ENCODE results near the gene HOPX. TPM values are rescaled to one million over a fixed set of nuclear protein-coding genes. Genes with fewer than 3 reads are reported as not detected.

The HOPX gene
- total RNA-seq, 1 donor from 2014 or later, result 2.6 TPM

DNA sequence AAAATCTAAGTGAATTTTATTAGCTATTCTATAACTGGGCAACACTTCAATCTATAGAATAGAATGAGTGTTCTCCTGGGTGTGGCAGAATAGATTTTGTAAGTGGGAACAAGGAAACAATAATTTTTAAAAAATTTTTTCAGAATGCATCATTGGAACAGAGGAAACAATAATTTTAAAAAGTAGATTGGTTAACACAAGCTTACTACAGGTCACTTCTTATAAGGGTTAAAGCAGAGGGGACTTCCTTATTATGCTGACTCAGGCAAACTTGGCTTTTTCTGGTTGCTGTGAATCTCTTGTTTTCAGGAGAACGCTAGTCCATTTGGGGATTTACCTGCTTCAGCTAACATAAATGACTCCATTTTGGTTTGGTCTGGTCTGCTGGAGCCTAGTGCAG lies 52.5 kb downstream of the HOPX start:
- Histone ChIP-seq H3K27ac (no peak overlapping the region), H3K9ac (no peak overlapping the region), H3K79me2 (ENCODE audit: low read depth) (no peaks in the 10 kb centered on the region), H3F3A (ENCODE audit: low read depth) (no peaks in the 10 kb centered on the region), H4K20me1 (ENCODE audit: low read depth) (no peaks in the 10 kb centered on the region), H3K27me3 (no peaks in the 10 kb centered on the region), H3K36me3 (no peaks in the 10 kb centered on the region), H3K9me3 (ENCODE audit: low read depth) (no peaks in the 10 kb centered on the region), H3K4me1 (no peaks in the 10 kb centered on the region), H3K4me3 (no peak overlapping the region), H2AFZ (replicated peaks) (no peak overlapping the region), H3K4me2 (no peak overlapping the region)
- Mint-ChIP-seq H3K4me1 (no peaks in the 10 kb centered on the region), H3K27me3 (ENCODE audit: insufficient read depth, low read depth) (no peaks in the 10 kb centered on the region), H3K4me3 (no peak overlapping the region), H3K36me3 (no peaks in the 10 kb centered on the region), H3K9me3 (peaks cover 30% of the 10 kb centered on the region), H3K27ac (no peak overlapping the region)
- DNase-seq (ENCODE audit: low spot score), result no peak
- TF ChIP-seq, protein P1, sequence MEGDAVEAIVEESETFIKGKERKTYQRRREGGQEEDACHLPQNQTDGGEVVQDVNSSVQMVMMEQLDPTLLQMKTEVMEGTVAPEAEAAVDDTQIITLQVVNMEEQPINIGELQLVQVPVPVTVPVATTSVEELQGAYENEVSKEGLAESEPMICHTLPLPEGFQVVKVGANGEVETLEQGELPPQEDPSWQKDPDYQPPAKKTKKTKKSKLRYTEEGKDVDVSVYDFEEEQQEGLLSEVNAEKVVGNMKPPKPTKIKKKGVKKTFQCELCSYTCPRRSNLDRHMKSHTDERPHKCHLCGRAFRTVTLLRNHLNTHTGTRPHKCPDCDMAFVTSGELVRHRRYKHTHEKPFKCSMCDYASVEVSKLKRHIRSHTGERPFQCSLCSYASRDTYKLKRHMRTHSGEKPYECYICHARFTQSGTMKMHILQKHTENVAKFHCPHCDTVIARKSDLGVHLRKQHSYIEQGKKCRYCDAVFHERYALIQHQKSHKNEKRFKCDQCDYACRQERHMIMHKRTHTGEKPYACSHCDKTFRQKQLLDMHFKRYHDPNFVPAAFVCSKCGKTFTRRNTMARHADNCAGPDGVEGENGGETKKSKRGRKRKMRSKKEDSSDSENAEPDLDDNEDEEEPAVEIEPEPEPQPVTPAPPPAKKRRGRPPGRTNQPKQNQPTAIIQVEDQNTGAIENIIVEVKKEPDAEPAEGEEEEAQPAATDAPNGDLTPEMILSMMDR (IDR thresholded peaks at IDR 0.05), result no peak
- TF ChIP-seq EZH2 (IDR thresholded peaks at IDR 0.05) (no peak), EZH2phosphoT487 (IDR thresholded peaks at IDR 0.05) (no peak)

DNA sequence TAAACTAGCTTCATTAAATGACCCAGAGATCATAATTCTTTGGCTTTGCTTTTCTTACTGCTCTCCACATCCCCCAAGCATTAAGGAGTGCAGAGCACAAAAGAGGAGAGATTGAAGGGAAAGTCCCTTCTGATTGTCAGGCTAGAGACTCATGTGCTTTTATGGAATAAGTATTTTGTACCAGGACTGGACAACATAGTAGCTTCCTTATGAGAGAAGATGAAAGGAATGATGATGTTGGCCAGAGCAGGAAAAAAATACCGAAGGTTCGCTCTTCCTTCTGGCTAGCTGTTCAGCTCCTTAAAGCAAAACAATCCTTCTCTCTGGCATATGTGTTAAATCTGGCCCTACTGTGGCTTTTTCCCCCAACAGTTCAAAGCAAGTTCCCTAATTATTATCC lies 53.1 kb downstream of the HOPX start:
- H2AFZ ChIP-seq (replicated peaks), result no peak overlapping the region
- no peaks in the 10 kb centered on the region for H3K27me3 ChIP-seq
- Mint-ChIP-seq H3K9me3 (peaks cover 30% of the 10 kb centered on the region), H3K27ac (no peak overlapping the region), H3K36me3 (no peaks in the 10 kb centered on the region), H3K4me1 (no peaks in the 10 kb centered on the region), H3K4me3 (no peak overlapping the region), H3K27me3 (ENCODE audit: insufficient read depth, low read depth) (no peaks in the 10 kb centered on the region)
- H3K4me2 ChIP-seq, result no peak overlapping the region
- no peaks in the 10 kb centered on the region for H3K4me1 ChIP-seq
- H3K9me3 ChIP-seq (ENCODE audit: low read depth), result no peaks in the 10 kb centered on the region
- no peak overlapping the region for H3K27ac ChIP-seq
- H3K4me3 ChIP-seq, result no peak overlapping the region
- H3K9ac ChIP-seq, result no peak overlapping the region
- no peaks in the 10 kb centered on the region for H3K36me3 ChIP-seq
- H4K20me1 ChIP-seq (ENCODE audit: low read depth), result no peaks in the 10 kb centered on the region
- no peaks in the 10 kb centered on the region for H3K79me2 ChIP-seq (ENCODE audit: low read depth)
- no peak for DNase-seq (ENCODE audit: low spot score)
- TF ChIP-seq EZH2 (IDR thresholded peaks at IDR 0.05) (no peak), EZH2phosphoT487 (IDR thresholded peaks at IDR 0.05) (no peak)
- TF ChIP-seq, protein P1 (IDR thresholded peaks at IDR 0.05), result no peak
- no peaks in the 10 kb centered on the region for H3F3A ChIP-seq (ENCODE audit: low read depth)

DNA sequence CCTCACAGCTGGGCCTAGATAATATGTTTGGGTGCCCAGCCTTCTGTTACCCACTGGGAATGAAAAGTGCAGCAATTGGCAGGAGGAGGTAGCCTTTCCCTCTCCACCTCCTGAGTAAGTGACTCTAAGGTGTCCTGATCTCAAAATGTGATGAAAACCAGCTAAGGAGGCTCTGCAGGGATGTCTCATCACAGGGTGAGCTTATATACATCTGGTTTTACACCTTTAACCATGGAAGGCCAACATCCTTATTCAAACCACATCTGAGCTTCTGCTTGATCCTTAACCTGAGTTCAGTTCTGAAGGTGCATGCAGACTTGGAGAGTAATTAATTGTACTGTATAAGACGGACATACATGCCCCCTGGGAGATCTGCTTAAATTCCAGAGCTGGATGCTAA lies 53.7 kb downstream of the HOPX start:
- Histone ChIP-seq H3K79me2 (ENCODE audit: low read depth) (no peaks in the 10 kb centered on the region), H4K20me1 (ENCODE audit: low read depth) (no peaks in the 10 kb centered on the region), H3K9ac (no peak overlapping the region), H3F3A (ENCODE audit: low read depth) (no peaks in the 10 kb centered on the region), H2AFZ (replicated peaks) (no peak overlapping the region), H3K9me3 (ENCODE audit: low read depth) (no peaks in the 10 kb centered on the region), H3K27me3 (no peaks in the 10 kb centered on the region), H3K36me3 (no peaks in the 10 kb centered on the region), H3K4me1 (no peaks in the 10 kb centered on the region), H3K4me2 (no peak overlapping the region), H3K4me3 (no peak overlapping the region), H3K27ac (no peak overlapping the region)
- no peak for DNase-seq (ENCODE audit: low spot score)
- Mint-ChIP-seq H3K27me3 (ENCODE audit: insufficient read depth, low read depth) (no peaks in the 10 kb centered on the region), H3K36me3 (no peaks in the 10 kb centered on the region), H3K4me1 (no peaks in the 10 kb centered on the region), H3K9me3 (peaks cover 27% of the 10 kb centered on the region), H3K27ac (no peak overlapping the region), H3K4me3 (no peak overlapping the region)
- TF ChIP-seq EZH2 (IDR thresholded peaks at IDR 0.05), result no peak
- TF ChIP-seq, protein P1 (IDR thresholded peaks at IDR 0.05), result no peak
- no peak for TF ChIP-seq EZH2phosphoT487 (IDR thresholded peaks at IDR 0.05)

All from neural progenitor cell (in vitro differentiated cells).